GM18508 (cell line): ENCODE results near the gene MAG.

Experiments
- ATAC-seq: cut with Tn5 transposase; IDR thresholded peaks from one replicate; pipeline ENCODE4 v1.9.1; 2021; ENCODE audit warnings: moderate number of reproducible peaks; ENCODE audit not compliant: insufficient read depth, unreplicated experiment

The MAG gene, protein sequence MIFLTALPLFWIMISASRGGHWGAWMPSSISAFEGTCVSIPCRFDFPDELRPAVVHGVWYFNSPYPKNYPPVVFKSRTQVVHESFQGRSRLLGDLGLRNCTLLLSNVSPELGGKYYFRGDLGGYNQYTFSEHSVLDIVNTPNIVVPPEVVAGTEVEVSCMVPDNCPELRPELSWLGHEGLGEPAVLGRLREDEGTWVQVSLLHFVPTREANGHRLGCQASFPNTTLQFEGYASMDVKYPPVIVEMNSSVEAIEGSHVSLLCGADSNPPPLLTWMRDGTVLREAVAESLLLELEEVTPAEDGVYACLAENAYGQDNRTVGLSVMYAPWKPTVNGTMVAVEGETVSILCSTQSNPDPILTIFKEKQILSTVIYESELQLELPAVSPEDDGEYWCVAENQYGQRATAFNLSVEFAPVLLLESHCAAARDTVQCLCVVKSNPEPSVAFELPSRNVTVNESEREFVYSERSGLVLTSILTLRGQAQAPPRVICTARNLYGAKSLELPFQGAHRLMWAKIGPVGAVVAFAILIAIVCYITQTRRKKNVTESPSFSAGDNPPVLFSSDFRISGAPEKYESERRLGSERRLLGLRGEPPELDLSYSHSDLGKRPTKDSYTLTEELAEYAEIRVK

DNA sequence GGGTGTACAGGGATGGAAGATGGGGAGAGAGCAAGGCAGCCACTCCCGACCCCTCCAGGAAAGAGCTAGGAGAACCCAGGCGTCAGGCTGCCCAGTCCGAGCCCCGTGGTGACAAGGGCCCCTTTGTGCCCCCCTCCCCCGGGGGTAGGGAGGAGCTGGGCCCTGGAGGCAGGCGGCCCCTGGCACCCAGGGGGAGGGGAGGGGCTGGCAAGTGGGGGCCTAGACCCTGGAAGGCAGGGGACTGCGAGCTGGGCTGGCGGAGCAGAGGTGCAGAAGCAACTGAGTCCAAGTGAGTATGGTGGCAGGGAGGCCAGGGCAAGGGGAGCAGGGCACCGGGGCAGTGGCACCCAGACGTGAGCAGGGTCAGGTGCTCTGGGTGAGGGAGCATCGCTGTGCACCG lies at the start of gene MAG:
MAG (plus strand) TSS at position 246 of the 400 bp plus-strand sequence. CDS start 3,248 bp downstream, outside the sequence.
- no peak for ATAC-seq

DNA sequence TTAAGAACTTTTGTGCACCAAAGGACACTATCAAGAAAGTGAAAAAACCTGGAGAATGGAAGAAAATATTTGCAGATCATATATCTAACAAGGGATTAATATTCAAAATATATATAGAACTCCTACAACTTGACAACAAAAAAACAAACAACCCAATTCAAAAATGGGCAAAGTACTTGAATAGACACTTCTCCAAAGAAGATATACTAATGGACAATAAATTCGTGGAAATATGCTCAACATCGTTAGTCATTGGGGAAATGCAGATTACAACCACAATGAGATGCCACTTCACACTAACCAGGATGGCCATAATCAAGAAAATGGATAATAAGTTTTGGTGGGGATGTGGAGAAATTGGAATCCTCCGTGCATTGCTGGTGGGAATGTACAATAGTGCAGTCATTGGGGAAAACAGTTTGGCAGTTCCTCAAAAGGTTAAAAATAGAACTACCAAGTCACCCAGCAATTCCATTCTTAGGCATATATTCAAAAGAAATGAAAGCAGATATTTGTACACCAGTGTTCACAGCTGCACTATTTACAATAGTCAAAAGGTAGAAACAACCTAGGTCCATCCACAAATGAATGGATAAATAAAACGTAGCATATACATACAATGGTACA lies 45.4 kb upstream of the MAG start:
- no peak for ATAC-seq

- ATAC-seq: peak; percentile 23
Measured at GRCh38 chr19:35247526-35248309, 44.2 kb upstream of the MAG start.

GRCh38 chr19:35248310-35249145 lies 43.4 kb upstream of the MAG start, which contains the start of gene LSR:
LSR (plus strand) TSS chr19:35249002; CDS start chr19:35249023, 21 bp downstream.
- peak; percentile 57 for ATAC-seq

- no peak for ATAC-seq
Measured at GRCh38 chr19:35249146-35249847, 42.7 kb upstream of the MAG start.

DNA sequence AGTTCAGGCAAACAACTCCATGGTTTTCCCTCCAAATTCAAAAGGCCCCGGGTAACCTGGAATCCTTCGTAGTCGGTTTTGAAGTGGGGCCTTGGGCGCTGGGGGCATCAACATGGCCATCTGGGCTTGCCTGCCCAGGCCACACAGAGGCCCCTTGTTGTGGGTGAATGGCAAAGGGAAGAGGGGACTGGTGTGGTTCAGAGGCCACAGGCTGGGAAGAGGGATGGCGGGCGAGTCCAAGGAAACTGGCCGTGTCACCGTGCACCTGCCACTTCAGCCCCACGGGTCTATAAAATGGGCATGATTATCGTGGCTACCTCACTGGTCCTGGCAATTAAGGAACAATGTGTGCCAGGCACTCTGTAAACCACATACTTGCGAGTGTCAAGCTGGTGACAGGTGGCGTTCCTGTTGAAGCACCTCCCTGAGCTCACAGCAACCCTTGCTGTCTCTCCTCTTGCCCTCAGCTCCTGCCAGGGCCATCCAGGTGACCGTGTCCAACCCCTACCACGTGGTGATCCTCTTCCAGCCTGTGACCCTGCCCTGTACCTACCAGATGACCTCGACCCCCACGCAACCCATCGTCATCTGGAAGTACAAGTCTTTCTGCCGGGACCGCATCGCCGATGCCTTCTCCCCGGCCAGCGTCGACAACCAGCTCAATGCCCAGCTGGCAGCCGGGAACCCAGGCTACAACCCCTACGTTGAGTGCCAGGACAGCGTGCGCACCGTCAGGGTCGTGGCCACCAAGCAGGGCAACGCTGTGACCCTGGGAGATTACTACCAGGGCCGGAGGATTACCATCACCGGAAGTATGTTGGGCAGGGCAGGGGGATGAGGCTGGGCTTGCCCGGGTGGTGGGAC lies 41.9 kb upstream of the MAG start:
- no peak for ATAC-seq

DNA sequence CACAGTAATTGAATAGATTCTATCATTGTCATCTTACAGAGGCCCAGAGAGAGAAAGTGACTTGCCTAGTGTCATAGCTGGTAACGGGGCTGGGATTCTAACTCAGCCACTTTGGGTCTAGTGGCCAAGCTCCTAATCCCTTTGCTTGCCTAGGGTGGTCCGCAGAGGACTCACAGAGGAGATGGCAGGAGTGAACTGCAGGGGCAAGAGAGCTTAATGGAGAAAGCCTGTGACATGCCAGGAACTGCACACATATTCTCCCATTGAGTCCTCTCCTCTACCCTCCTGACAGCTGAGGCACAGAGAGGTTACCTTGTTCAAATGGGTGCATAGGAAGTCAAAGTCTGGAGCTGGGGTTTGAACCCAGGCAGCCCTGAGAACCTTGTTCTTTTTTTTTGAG lies 40.5 kb upstream of the MAG start:
- no peak for ATAC-seq

GRCh38 chr19:35253316-35254286 lies 38.4 kb upstream of the MAG start:
- ATAC-seq: no peak

DNA sequence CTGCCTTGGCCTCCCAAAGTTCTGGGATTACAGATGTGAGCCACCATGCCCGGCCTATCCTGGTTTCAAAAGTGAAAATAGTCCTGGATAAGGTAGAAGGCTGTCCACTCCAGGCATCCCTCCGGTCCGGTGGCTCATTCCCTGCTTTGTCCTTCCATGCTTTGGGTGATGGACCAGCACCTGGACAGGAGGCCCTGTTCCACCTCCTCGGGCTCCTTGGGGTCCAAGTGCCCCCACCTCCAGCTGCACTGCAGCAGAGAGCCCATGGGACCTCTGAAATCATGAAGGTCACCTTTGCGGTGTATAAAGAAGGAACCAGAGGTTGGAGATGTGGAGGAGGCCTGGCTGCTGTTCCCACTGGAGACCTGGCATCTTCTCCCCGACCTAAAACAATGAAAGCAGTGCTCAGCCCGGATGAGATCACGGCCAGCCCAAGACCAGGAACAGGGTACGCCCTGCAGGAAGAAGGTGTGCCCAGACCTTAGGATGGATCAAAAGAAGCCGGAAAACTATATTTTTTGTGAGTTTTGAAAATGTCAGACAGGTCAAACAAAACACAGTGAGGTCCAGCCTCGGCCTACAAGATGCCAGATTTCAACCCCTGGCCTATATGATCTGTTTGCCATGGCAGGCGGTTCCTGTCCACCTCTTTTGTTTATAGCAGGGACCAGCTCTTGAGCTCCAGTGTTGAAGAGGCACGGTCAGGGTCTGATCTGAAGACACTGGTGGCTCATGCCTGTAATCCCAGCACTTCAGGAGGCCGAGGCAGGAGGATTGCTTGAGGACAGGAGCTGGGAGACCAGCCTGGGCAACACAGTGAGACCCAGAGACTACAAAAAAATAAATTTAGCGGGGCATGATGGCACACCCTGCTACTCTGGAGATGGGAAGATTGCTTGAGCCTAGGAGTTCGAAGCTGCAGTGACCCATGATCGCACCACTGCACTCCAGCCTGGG lies 37.3 kb upstream of the MAG start:
- ATAC-seq: no peak

- no peak for ATAC-seq
Measured at GRCh38 chr19:35256566-35256965, 35.4 kb upstream of the MAG start.

GRCh38 chr19:35257113-35257461 lies 34.9 kb upstream of the MAG start:
- no peak for ATAC-seq

- no peak for ATAC-seq
Measured at GRCh38 chr19:35260694-35261304, 31.2 kb upstream of the MAG start.

DNA sequence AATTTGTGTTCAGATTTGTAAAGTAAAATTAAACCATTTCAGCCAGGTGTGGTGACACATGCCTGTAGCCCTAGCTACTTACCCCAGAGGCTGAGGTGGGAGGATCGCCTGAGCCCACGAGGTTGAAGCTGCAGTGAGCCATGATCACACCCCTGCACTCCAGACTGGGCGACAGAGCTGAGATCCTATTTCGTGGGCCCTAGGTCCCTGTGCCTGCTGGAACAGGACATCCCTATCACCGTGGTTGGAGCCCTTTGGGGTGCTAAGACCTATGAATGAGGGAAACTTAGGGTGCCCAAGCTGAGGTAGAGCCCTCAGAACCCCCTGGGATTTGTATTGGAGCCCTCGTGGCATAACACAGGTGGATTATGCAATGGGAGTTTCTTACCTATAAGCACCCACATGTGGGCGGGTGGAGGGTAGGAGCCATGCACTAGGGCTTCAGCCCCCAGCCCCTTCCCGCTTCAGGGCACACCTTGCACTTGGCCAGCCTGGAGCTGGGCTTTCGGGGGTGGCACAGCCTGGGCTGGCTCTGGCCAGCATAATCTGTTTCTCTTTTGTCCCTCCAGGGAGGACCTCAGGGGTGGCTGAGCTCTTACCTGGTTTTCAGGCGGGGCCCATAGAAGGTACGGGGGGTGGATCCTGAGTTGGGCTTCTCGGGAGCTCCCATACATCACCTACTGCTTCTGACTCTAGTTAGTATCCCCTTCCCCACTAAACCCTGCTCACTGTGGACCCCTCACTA lies 30.4 kb upstream of the MAG start:
- no peak for ATAC-seq

GRCh38 chr19:35262101-35262761 lies 29.7 kb upstream of the MAG start:
- no peak for ATAC-seq
